ENCODE results near the gene RXRA.

DNA sequence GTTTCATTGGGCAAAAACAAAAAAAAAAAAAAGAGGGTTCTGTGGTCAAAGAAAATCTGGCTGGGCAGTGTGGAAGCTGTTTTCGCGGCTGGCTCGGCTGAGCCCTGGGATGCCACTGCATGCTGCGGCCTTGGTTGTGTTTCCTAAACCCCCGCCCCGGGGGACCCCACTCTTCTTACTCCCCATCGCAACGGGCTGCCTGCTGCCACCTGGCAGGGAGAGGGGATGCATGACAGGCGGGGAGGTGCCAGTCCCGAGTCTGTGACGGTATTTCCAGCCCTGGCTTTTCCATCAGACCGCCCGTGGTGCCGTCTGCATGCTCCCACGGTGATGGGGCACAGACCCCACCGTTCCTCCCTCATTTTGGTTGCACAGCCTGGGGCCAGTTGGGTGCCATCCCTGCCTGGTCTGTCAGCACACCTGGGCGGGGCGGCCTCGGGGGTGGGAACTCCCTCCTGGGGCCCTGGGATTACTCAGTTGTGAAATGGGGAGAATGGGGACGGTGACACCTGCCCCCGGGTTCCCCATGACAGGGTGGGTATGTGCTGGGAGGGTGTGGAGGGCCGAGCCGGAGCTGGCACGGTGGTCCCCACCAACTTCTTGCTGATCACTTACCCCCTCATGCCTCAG is 101.0 kb downstream of the RXRA start:
- TF ChIP-seq, protein P1, sequence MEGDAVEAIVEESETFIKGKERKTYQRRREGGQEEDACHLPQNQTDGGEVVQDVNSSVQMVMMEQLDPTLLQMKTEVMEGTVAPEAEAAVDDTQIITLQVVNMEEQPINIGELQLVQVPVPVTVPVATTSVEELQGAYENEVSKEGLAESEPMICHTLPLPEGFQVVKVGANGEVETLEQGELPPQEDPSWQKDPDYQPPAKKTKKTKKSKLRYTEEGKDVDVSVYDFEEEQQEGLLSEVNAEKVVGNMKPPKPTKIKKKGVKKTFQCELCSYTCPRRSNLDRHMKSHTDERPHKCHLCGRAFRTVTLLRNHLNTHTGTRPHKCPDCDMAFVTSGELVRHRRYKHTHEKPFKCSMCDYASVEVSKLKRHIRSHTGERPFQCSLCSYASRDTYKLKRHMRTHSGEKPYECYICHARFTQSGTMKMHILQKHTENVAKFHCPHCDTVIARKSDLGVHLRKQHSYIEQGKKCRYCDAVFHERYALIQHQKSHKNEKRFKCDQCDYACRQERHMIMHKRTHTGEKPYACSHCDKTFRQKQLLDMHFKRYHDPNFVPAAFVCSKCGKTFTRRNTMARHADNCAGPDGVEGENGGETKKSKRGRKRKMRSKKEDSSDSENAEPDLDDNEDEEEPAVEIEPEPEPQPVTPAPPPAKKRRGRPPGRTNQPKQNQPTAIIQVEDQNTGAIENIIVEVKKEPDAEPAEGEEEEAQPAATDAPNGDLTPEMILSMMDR (IDR thresholded peaks at IDR 0.05; ENCODE audit: low read length), result no peak
- TF ChIP-seq EZH2 (IDR thresholded peaks at IDR 0.05; ENCODE audit: borderline replicate concordance, low read length), result no peak
